ENCODE data around the gene PARD3B. TPM values are rescaled to one million over a fixed set of nuclear protein-coding genes. Genes with fewer than 3 reads are reported as not detected.

The PARD3B gene
- total RNA-seq, 1 experiment from 2014 or later: 6.4 TPM

DNA sequence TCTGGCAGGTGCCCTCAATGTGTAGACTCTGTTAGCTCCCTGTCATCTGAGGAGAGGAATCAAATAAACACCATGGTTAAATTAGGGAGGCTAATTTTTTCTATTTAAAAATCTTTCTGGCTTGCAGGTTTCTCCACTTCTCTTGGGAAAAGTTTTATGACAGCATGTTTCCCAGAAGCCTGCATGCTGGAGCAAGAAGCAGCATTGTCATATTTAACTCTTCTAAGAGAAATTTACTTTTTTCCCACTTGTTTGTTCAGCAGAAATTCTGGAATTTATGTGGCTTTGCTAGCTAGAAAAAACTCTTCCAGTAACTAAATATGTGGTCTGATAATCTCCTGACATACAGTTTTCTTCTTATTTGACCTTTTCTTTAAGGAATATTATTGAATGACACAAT is 230.5 kb downstream of the PARD3B start:
- no peak overlapping the region for H3K27ac Mint-ChIP-seq
- Histone ChIP-seq H3K23ac (ENCODE audit: insufficient read length, low read depth, low read length) (no peak overlapping the region), H3K23me2 (ENCODE audit: insufficient read length, low read depth, low read length, poor library complexity, severe bottlenecking) (no peaks in the 10 kb centered on the region), H3K79me2 (ENCODE audit: insufficient read depth, low read length) (no peaks in the 10 kb centered on the region), H3K27me3 (ENCODE audit: insufficient read depth, low read length) (no peaks in the 10 kb centered on the region), H2BK20ac (ENCODE audit: low read depth, low read length, poor library complexity, severe bottlenecking) (no peak overlapping the region), H4K91ac (ENCODE audit: insufficient read length, low read depth, low read length) (no peak overlapping the region), H3K79me1 (ENCODE audit: insufficient read depth, low read depth, low read length, poor library complexity, severe bottlenecking) (no peaks in the 10 kb centered on the region), H3K14ac (ENCODE audit: insufficient read depth, low read length) (no peak overlapping the region), H2BK12ac (ENCODE audit: insufficient read length, low read depth, low read length) (no peak overlapping the region), H2BK5ac (ENCODE audit: insufficient read length, low read length) (no peak overlapping the region), H2AK5ac (ENCODE audit: insufficient read length, low read length) (no peak overlapping the region), H3K9ac (ENCODE audit: extremely low read depth, insufficient read length, low read length) (no peak overlapping the region), H3K18ac (ENCODE audit: insufficient read length, low read depth, low read length) (no peak overlapping the region), H2AFZ (ENCODE audit: low read length) (no peak overlapping the region), H3K4me2 (ENCODE audit: insufficient read depth, insufficient read length, low read length) (no peak overlapping the region), H4K5ac (ENCODE audit: insufficient read length, low read depth, low read length) (no peak overlapping the region), H2BK15ac (ENCODE audit: low read depth, low read length) (no peak overlapping the region), H3K56ac (ENCODE audit: insufficient read length, low read depth, low read length) (no peak overlapping the region), H3K9me3 (ENCODE audit: control insufficient read depth, low read depth, low read length) (no peaks in the 10 kb centered on the region), H3K27ac (ENCODE audit: insufficient read length, low read depth, low read length) (no peak overlapping the region), H3K4ac (ENCODE audit: low read depth, low read length) (no peak overlapping the region), H2BK120ac (ENCODE audit: low read depth, low read length, poor library complexity, severe bottlenecking) (no peak overlapping the region), H4K20me1 (ENCODE audit: control insufficient read depth, insufficient read depth, insufficient read length) (no peaks in the 10 kb centered on the region), H3K4me1 (ENCODE audit: insufficient read depth, low read length) (no peaks in the 10 kb centered on the region), H4K8ac (replicated peaks; ENCODE audit: insufficient read length, low read depth, low read length) (no peak overlapping the region), H3T11ph (ENCODE audit: low read length) (no peak overlapping the region)
- H3K4me3 Mint-ChIP-seq: no peak overlapping the region
- TF ChIP-seq, protein P1, sequence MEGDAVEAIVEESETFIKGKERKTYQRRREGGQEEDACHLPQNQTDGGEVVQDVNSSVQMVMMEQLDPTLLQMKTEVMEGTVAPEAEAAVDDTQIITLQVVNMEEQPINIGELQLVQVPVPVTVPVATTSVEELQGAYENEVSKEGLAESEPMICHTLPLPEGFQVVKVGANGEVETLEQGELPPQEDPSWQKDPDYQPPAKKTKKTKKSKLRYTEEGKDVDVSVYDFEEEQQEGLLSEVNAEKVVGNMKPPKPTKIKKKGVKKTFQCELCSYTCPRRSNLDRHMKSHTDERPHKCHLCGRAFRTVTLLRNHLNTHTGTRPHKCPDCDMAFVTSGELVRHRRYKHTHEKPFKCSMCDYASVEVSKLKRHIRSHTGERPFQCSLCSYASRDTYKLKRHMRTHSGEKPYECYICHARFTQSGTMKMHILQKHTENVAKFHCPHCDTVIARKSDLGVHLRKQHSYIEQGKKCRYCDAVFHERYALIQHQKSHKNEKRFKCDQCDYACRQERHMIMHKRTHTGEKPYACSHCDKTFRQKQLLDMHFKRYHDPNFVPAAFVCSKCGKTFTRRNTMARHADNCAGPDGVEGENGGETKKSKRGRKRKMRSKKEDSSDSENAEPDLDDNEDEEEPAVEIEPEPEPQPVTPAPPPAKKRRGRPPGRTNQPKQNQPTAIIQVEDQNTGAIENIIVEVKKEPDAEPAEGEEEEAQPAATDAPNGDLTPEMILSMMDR (conservative IDR thresholded peaks at IDR 0.05): no peak
- no peaks in the 10 kb centered on the region for H3K27me3 Mint-ChIP-seq (ENCODE audit: low read depth)
- no peaks in the 10 kb centered on the region for H3K4me1 Mint-ChIP-seq
- DNase-seq: no peak
- no peaks in the 10 kb centered on the region for H3K36me3 Mint-ChIP-seq (ENCODE audit: insufficient read depth in 1 of 3, low read depth in 3 of 3)
- no peaks in the 10 kb centered on the region for H3K9me3 Mint-ChIP-seq

Measured in H9 (cell line).